Thyroid gland (tissue), 4 donors: ENCODE measurements around the gene TREM2.

Experiments
- CTCF ChIP-seq, 6 experiments: fragments of 200-600 bp in 3 of 6; fragments of 450-650 bp in 3 of 6; sonication (generic) in 3 of 6; IDR thresholded peaks; one replicate each; pipeline ENCODE4 v1.5.1; 2016 to 2019; ENCODE audit warnings: antibody characterized with exemption in 6 of 6, mild to moderate bottlenecking in 2 of 6, inconsistent platforms in 1 of 6, moderate library complexity in 1 of 6
- POLR2A ChIP-seq, 2 donors: fragments of 450-650 bp; IDR thresholded peaks; one replicate each; pipeline ENCODE4 v1.6.1; 2017; ENCODE audit warnings: antibody characterized with exemption in 2 of 2, mild to moderate bottlenecking in 2 of 2, moderate library complexity in 1 of 2

- TF ChIP-seq CTCF (IDR thresholded peaks at IDR 0.05) (no peak), POLR2A (IDR thresholded peaks at IDR 0.05) (no peak)
These were observed 15.0 kb downstream of the TREM2 start for GRCh38 chr6:41147917-41148316.
